ENCODE data around the gene EVI5L.

DNA sequence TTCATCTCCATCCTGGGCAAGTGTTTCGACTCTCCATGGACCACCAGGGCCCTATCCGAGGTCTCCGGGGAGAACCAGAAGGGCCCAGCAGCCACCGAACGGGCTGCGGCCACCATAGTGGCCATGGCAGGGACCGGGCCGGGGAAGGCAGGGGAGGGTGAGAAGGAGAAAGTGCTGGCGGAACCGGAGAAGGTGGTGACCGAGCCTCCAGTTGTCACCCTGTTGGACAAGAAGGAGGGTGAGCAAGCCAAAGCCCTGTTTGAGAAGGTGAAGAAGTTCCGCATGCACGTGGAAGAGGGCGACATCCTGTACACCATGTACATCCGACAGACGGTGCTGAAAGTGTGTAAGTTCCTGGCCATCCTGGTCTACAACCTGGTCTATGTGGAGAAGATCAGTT lies 68.9 kb downstream of the EVI5L start:
- no peak for TF ChIP-seq RAD21 (IDR thresholded peaks at IDR 0.05; ENCODE audit: low read length)
- TF ChIP-seq, protein P1, sequence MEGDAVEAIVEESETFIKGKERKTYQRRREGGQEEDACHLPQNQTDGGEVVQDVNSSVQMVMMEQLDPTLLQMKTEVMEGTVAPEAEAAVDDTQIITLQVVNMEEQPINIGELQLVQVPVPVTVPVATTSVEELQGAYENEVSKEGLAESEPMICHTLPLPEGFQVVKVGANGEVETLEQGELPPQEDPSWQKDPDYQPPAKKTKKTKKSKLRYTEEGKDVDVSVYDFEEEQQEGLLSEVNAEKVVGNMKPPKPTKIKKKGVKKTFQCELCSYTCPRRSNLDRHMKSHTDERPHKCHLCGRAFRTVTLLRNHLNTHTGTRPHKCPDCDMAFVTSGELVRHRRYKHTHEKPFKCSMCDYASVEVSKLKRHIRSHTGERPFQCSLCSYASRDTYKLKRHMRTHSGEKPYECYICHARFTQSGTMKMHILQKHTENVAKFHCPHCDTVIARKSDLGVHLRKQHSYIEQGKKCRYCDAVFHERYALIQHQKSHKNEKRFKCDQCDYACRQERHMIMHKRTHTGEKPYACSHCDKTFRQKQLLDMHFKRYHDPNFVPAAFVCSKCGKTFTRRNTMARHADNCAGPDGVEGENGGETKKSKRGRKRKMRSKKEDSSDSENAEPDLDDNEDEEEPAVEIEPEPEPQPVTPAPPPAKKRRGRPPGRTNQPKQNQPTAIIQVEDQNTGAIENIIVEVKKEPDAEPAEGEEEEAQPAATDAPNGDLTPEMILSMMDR (IDR thresholded peaks at IDR 0.05): no peak
- TF ChIP-seq, protein P2, sequence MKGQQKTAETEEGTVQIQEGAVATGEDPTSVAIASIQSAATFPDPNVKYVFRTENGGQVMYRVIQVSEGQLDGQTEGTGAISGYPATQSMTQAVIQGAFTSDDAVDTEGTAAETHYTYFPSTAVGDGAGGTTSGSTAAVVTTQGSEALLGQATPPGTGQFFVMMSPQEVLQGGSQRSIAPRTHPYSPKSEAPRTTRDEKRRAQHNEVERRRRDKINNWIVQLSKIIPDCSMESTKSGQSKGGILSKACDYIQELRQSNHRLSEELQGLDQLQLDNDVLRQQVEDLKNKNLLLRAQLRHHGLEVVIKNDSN (IDR thresholded peaks at IDR 0.05; ENCODE audit: borderline replicate concordance, low read depth): no peak
- TF ChIP-seq TEAD4 (IDR thresholded peaks at IDR 0.05; ENCODE audit: borderline replicate concordance, insufficient read depth): no peak
- no peak for TF ChIP-seq POLR2AphosphoS5 (IDR thresholded peaks at IDR 0.05; ENCODE audit: low read depth, low read length)
- TF ChIP-seq, protein P3, sequence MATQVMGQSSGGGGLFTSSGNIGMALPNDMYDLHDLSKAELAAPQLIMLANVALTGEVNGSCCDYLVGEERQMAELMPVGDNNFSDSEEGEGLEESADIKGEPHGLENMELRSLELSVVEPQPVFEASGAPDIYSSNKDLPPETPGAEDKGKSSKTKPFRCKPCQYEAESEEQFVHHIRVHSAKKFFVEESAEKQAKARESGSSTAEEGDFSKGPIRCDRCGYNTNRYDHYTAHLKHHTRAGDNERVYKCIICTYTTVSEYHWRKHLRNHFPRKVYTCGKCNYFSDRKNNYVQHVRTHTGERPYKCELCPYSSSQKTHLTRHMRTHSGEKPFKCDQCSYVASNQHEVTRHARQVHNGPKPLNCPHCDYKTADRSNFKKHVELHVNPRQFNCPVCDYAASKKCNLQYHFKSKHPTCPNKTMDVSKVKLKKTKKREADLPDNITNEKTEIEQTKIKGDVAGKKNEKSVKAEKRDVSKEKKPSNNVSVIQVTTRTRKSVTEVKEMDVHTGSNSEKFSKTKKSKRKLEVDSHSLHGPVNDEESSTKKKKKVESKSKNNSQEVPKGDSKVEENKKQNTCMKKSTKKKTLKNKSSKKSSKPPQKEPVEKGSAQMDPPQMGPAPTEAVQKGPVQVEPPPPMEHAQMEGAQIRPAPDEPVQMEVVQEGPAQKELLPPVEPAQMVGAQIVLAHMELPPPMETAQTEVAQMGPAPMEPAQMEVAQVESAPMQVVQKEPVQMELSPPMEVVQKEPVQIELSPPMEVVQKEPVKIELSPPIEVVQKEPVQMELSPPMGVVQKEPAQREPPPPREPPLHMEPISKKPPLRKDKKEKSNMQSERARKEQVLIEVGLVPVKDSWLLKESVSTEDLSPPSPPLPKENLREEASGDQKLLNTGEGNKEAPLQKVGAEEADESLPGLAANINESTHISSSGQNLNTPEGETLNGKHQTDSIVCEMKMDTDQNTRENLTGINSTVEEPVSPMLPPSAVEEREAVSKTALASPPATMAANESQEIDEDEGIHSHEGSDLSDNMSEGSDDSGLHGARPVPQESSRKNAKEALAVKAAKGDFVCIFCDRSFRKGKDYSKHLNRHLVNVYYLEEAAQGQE (IDR thresholded peaks at IDR 0.05; ENCODE audit: low read depth, low read length): no peak
- no peak for TF ChIP-seq ELF1 (IDR thresholded peaks at IDR 0.05)
- no peak for TF ChIP-seq RFX5 (IDR thresholded peaks at IDR 0.05; ENCODE audit: low read length)
- no peak for TF ChIP-seq FOXM1 (IDR thresholded peaks at IDR 0.05; ENCODE audit: low read depth)
- TF ChIP-seq, protein P4, sequence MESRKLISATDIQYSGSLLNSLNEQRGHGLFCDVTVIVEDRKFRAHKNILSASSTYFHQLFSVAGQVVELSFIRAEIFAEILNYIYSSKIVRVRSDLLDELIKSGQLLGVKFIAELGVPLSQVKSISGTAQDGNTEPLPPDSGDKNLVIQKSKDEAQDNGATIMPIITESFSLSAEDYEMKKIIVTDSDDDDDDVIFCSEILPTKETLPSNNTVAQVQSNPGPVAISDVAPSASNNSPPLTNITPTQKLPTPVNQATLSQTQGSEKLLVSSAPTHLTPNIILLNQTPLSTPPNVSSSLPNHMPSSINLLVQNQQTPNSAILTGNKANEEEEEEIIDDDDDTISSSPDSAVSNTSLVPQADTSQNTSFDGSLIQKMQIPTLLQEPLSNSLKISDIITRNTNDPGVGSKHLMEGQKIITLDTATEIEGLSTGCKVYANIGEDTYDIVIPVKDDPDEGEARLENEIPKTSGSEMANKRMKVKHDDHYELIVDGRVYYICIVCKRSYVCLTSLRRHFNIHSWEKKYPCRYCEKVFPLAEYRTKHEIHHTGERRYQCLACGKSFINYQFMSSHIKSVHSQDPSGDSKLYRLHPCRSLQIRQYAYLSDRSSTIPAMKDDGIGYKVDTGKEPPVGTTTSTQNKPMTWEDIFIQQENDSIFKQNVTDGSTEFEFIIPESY (IDR thresholded peaks at IDR 0.05; ENCODE audit: borderline replicate concordance, low read depth): no peak
- TF ChIP-seq SMC3 (IDR thresholded peaks at IDR 0.05; ENCODE audit: low read depth, low read length): no peak
- no peak for TF ChIP-seq TCF12 (IDR thresholded peaks at IDR 0.05)
- no peak for TF ChIP-seq CHD2 (IDR thresholded peaks at IDR 0.05; ENCODE audit: low read length, partially characterized antibody)
- TF ChIP-seq, protein P5, sequence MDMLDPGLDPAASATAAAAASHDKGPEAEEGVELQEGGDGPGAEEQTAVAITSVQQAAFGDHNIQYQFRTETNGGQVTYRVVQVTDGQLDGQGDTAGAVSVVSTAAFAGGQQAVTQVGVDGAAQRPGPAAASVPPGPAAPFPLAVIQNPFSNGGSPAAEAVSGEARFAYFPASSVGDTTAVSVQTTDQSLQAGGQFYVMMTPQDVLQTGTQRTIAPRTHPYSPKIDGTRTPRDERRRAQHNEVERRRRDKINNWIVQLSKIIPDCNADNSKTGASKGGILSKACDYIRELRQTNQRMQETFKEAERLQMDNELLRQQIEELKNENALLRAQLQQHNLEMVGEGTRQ (IDR thresholded peaks at IDR 0.05; ENCODE audit: borderline replicate concordance, low read depth, low read length): no peak
